IPS-11a (cell line): Measurements from ENCODE around the gene ZNF221.
"Not testable (repeated sequence)": the region's sequence is repeated elsewhere in the genome, so short reads cannot be mapped to it uniquely, and the experiment has no call there.

Experiments used
- H3K4me3 ChIP-seq: one replicate; pipeline ENCODE4 v1.5.1; 2013; ENCODE audit warnings: low read depth, low read length, control low read depth

The ZNF221 gene

DNA sequence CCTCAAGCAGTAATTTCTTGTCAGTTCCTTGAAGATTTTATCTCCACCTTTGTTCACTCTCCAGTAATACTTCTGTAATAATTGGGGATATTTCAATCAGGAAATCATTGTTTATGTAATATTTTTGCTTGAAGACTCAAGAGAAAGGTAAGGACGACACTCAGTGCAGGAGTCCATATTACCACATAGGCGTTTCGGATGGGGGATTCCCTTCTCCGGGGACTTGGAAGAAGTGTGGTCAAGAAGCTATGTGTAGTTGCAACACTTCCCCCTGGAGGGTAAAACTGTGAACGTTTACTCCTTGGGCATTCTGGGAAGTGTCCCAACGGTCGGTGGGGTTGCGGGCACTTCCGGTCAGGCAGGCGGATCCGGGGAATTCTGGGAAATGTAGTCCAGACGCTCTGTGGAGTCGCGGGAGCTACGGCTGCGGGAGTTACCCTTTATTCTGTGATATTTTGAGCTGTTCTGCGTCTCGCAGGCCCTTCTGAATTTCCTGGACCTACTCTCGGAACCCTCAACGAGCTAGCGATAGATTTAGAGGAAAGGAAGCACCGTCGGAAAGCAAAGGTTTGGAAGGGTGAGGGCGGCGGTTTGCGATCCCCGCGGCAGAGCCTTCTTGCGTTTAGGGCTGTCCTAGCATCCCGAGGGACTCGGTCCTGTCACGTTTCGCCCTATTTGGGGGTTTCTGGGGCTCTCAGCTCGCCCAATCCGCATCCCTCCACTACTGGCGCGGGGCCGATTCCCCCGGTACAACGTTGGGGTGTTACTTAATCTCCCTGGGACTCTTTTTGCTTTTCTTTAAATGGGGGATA lies at the start of gene ZNF221:
Gene ZNF221 (plus strand): TSS at position 395 of the 812 bp plus-strand sequence. CDS start 11,499 bp downstream, outside the sequence.
- peak within 1 kb of the TSS; percentile 95 for H3K4me3 ChIP-seq

DNA sequence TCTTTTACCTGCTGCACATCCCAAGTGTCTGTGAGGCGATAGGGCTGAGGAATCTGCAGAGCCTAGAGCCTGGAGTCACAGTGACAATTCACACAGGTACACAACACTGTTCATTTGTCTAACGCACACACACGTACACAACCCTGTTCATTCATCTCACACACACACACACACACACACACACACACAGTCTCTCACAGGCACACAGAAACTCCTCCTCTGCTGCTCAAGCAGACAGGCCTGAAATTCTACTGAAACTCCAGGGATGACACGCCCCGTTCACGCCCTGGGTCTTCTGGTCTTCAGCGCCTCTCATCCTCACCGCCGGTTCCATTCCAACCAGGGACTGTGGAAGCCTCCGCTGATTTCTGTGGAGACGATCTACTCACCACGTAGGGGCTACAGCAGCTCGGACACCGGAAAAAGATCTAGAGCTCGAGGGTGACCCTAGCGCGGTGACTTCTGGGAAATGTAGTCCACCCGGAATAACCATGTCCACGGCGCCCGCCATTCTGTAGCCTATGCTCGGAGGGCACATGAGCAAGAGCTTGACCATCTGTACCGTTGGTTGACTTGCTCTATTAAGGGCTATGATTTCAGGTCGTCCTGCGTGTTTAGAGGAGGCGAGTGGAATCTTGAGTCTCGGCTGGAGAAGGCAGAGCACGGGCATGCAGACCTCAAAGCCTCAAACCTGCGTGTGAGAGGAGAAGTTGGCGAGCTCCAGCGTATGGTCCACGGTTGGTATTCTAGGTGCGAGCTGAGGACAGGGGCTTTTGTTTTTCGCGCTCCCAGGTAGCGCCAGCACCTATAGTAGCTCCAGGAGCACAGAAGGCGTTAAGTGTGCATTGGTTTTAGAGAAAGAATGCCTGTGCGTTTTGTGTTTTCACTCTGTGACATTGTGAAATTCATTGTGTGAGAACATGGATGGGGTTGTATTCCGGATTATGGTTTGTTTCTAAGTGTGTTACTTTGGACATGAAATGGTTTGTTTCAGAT lies 49.3 kb upstream of the ZNF221 start:
- H3K4me3 ChIP-seq: peak overlapping the region; percentile 75

DNA sequence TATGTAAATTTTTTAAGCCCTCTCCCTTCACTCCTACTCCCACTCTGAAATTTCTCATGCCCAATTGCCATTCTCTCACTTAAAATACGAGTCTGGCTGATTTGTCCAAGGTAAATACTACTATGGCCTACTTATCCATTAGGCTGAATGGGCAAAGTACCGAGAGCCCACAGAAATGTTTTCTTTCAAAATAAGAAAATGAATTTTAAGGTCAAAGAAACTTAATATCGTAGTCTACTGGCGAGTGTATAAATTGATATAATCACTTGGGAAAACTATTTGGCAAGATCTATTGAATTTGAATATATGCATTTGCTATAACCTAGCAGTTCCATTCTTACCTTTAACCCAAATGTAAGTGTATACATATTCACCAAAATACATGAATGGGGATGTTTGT lies 48.6 kb upstream of the ZNF221 start:
- H3K4me3 ChIP-seq: peak overlapping the region; percentile 75

DNA sequence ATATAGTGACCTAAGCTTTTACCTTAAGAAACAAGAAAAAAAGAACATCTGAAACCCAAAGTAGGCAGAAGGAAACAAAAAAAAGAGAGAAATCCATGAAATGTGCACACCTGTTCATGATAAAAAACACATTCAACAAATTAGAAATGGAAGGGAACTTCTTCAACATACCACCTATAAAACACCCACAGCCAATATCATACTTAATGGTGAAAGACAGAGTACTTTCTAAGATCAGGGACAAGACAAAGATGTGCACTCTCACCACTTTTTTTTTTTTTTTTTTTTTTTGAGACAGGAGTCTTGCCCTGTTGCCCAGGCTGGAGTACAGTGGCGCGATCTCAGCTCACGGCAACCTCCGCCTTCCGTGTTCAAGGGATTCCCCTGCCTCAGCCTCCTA lies 45.1 kb upstream of the ZNF221 start:
- H3K4me3 ChIP-seq: no peak overlapping the region

DNA sequence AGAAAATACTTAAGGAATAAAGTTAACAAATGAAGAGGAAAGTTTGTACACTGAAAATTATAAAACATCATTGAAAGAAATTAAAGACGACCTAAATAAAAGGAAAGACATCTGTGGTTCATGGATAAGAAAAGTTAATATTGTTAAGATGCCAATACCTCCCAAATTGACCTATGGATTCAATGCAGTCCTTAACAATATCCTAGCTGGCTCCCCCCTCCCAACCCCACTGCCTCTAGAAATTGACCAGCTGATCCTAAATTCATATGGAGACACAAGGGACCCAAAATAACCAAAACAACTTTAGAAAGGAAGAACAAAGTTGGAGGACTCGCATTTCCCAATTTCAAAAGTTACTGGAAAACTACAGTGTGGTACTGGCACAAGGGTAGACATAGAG lies 44.3 kb upstream of the ZNF221 start:
- no peak overlapping the region for H3K4me3 ChIP-seq

DNA sequence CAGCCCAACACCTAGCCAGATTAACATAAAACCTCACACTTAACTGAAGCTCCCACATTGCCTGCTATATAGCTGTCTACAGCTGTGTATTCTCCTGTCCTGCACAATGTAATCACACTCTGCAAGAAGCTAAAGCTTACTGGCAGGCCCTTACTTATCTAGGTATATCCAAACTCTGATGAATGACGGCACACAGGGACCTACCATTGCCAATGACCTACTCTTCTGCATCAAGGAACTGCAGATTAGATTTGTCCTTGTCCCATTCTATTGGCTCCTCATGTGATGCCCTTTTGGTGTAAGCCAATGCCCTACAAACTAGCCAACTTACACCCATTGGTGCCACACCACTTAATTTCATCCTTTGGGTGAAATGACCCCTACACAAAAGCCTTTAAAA lies 42.4 kb upstream of the ZNF221 start:
- H3K4me3 ChIP-seq: no peak overlapping the region

DNA sequence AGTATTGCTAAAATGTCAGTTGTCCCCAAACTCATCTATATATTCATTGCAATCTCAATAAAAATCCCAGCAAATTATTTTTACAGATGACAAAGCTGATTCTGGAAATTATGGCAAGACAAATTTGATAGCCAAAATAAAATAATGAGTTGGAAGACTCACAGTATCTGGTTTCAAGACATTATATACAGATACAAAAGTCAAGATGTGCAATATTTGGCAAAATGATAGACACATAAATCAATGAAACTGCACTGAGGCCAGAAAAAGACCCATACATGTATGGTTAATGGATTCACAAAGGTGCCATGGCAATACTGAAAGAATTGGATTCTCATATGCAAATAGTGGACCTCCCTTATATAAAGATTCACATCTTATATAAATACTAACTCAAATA lies 40.1 kb upstream of the ZNF221 start:
- H3K4me3 ChIP-seq: no peak overlapping the region

DNA sequence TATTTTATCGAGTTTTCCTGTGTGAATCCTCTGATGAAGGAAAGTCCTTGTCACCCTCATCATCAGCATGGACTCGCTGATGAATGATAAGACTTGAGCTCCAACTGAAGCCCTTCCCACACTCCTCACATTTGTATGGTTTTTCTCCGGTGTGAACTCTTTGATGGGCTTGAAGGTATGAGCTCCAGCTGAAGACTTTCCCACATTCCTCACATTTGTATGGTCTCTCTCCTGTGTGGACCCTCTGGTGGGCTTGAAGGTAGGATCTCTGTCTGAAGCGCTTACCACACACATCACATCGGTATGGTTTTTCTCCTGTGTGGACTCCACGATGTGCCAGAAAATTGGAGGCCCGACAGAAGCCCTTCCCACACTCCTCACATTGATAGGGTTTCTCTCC lies 37.6 kb upstream of the ZNF221 start:
- no peak overlapping the region for H3K4me3 ChIP-seq

DNA sequence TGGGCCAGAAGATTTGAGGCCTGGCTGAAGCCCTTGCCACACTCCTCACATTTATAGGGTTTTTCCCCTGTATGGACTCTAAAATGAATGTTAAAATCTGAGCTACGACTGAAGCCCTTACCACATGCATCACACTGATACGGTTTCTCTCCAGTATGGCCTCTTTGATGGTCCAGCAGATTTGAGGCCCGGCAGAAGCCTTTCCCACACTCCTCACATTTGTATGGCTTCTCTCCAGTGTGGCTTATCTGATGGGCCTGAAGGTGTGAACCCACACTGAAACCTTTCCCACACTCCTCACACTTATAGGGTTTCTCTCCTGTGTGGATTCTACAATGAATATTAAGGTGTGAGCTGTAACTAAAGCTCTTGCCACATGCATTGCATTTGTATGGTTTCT lies 37.0 kb upstream of the ZNF221 start:
- H3K4me3 ChIP-seq: no peak overlapping the region

DNA sequence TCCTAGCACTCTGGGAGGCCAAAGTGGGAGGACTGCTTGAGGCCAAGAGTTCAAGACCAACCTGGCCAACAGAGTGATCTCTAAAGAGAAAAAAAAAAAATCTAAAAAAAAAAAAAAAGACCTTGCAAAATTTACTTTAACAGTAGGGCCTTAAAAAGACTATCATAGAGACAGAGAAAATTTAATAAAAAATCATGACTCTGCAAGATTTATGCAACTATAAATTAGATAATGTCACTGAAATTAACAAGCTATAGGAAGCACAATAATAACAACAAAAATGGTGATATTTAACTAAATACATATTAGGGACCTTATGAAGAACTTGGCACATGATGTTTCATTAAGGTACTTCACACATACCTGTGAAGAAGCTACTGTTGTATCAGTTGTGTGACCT lies 27.2 kb upstream of the ZNF221 start:
- no peak overlapping the region for H3K4me3 ChIP-seq

DNA sequence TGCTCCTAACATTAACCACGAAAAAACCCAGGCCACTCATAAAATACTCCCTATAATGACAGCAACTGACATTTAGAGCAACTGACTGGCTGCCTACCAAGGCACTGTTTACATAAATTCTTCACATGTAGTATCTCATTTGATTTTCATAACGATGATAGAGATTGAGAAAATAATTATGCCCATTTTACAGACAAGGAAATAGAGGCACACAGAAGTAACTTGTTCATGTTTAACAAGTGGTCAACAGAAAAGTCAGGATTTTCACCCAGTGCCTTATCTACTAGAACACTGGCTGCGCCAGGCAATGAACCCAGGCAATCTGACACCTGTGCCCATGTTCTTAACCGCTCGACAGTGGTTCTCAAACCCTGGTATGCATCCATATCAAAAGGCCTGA lies 22.2 kb upstream of the ZNF221 start:
- H3K4me3 ChIP-seq: no peak overlapping the region

DNA sequence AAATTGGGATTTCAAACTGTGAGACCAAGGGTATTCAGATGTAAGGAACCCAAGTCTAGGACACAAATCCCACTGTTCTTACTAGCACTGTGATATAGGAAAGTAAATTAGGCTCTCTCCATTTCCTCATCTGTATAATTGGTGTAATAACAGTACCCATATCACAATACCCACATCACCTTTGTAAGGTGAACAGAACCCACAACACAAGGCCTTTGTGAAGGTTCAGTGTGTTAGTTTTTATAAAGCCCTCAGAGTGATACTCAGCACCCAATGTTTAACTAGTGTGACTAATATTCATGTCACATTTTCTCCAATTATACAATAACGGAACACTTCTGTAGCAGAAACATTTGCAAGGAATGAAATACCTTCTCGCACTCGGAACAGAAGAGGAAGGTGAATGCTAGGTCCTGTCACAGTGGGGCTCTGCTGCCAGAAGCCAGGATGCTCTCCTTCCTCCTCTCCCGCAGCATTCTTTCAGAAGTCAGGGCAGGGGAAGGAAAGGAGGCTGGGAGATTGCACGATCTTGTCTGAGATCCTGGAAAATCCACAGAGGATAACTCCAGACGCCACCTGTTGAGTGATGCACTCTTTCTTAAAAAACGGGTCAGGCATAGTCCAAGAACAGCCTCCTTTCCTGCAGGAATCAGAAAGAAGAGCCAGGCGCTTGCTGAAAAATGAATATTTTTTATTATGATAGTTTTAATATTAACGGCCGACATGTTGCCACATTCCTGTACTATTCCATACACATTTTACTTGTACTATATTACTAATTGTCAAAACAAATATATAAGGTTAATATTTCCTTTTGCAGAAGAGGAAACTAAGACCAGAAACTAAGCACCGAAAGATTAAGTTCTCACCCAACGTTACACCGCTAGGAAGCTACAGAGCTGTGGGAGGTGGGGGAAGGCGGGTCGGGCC lies 16.7 kb upstream of the ZNF221 start:
- peak overlapping the region; percentile 88 for H3K4me3 ChIP-seq

DNA sequence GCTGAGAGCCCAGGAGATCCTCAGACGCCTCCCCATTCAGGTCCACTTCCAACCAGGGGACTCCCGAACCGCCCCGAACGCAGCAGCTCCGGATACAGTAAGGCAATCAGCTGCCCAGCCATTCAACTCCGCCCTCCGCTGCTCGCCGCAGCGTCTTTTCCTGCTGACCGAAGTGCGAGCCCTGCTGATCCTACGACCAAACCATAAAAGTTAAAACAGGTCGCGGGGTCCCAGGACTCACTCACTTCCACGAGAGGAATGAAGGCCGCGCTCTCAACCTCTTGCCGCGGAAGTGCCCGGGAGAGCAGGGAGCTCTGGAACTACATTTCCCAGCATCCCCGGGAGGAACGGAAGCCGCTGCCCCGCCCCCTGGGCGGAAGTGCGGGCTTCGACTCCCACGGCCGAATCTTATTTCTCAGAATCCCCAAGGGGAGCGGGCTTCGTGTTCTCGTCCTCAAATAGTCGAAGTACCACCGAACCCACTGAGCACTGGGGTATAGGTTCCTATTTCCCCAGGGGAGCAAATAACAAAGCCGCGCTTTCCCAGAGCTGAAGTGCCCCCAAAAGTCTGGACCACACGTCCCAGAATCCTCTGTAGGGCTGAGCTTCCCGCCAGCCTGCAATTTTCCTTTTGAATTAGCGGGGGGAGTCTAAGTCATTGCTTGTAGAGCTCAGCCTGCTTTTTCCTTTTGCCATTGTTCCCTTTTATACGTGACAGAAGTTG lies 15.9 kb upstream of the ZNF221 start, which contains the start of gene ZNF45:
Gene ZNF45 (minus strand): TSS at position 298 of the 724 bp plus-strand sequence. CDS start 13,097 bp downstream, outside the sequence.
- H3K4me3 ChIP-seq: peak within 1 kb of the TSS; percentile 88

DNA sequence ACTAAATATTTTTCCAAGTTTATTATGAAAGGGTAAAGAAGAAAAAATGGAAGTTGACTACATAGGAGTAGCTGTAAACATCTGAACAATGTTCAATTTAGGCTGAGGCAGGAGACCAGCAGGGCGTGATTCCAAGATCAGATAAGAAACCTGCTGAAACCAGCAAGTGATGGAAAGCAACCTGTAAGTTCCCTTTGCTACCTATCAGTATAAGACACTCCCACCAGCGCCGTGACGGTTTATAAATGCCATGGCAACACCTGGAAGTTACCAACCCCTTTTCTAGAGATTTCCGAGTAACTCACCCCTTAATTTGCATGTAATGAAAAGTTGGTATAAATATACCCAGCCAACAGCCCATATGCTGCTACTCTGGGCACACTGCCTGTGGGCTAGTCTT lies 14.8 kb upstream of the ZNF221 start:
- no peak overlapping the region for H3K4me3 ChIP-seq

DNA sequence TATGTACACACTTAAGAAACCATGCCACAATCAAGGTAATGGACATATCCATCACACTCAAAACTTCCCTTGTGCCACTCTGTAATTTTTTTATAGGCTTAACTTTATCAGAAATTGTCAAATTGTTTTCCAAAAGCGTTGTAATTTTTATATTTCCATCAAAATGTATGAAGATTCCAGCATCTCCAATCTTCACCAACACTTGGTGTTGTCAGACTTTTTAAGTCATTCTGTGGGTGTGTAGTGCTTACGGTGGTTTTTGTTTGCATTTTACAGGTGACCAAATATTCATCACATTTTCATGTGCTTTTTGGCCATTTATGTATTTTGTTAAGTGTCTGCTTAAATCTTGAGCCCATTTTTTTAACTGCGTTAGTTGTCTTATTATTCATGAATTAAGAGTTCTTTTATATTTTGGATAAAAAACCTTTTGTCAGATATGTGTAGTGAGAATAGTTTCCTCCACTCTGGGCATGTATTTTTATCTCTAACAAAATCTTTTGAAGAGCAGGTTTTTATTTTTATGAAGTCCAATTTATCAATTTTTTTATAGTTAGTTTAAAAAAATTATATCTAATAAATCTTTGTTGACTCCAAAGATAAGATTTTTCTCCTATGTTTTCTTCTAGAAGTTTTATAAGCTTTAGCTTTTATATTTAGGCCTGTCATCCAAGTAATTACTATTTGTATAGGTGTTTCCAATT lies 11.3 kb upstream of the ZNF221 start:
- no peak overlapping the region for H3K4me3 ChIP-seq

DNA sequence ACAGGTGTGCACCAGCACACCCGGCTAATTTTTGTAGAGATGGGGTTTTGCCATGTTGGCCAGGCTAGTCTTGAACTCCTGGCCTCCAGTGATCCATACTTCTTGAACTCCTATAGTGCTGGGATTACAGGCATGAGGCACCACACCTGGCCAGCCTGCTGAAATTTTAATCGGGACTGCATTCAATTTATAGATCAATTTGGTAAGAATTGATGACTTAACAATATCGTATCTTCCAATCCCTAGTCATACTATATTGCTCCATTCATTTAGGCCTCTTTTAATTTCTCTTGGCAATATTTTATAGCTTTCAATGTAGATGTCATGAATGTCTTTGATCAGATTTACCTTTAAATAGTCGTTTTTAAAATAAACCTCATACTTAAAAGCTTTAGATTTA lies 10.3 kb upstream of the ZNF221 start:
- H3K4me3 ChIP-seq: no peak overlapping the region

DNA sequence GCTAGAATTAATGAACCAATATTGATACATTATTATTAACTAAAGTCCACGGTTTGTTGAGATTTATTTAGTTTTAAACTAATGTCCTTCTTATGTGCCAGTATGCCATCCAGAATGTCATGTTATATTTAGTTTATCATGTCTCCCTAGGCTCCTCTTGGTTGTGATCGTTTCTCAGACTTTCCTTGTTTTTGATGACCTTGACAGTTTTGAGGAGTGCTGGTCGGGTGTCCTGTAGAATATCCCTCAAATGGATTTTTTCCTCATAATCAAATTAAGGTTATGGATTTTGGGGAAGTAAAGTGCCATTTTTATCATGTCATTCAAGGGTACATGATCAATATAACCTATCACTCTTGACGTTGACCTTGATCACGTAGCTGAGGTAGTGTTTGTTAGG lies 9.8 kb upstream of the ZNF221 start:
- no peak overlapping the region for H3K4me3 ChIP-seq

DNA sequence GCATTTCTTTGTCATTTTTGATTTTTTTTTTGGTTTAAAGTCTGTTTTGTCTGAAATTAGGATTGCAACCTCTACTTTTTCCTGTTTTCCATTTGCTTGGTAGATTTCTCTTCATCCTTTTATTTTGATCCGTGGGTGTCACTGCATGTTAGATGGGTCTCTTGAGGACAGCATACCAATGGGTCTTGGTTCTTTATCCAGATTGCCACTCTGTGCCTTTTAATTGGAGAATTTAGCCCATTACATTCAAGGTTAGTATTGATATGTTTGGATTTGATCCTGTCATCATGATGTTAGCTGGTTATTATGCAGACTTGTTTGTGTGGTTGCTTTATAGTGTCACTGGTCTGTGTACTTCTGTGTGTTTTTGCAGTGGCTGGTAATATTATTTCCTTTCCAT lies 3.6 kb upstream of the ZNF221 start:
- not testable (repeated sequence) for H3K4me3 ChIP-seq

DNA sequence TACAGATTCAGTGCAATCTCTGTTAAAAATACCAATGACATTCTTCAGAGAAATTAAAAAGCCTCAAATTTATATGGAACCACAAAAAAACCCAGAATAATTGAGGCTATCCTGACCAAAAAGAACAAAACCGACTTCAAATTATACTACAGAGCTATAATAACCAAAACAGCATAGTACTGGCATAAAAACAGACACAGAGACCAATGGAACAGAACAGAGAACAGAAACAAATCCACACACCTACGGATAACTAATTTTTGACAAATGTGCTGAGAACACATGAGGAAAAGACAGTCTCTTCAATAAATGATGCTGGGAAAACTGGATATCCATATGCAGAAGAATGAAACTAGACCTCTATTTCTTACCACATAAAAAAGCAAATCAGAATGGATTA lies 1.2 kb upstream of the ZNF221 start:
- not testable (repeated sequence) for H3K4me3 ChIP-seq
